Measurements from ENCODE around the gene TMEM107.
A peak's percentile ranks its signal among the peaks of the same experiment; 100 is the strongest.

Gene TMEM107

DNA sequence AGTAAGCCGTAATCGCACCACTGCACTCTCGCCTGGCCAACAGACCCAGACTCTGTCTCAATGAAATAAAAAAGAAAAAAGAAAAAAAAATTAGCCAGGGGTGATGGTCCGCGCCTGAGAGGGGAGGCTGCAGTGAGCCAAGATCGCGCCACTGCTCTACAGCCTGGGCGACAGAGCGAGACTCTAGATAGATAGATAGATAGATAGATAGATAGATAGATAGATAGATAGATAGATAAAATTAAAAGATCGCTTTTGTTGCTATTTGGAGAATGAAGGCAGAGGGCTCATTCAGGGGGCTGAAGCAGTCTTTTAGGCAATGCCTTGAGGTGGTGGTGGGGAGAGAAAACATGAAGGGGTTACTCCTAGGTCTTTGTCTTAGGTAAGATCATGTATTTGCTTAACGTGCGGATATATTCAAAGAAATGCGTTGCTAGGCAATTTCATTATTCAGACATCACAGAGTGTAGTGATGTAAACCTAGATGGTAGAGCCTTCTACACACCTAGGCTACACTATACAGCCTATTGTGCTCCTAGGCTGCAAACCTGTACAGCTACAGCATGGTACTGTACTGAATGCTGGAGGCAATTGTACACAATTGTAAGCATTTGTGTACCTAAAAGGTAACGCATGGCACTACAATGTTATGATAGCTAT is 47.9 kb downstream of the TMEM107 start:
- no peak for DNase-seq

DNA sequence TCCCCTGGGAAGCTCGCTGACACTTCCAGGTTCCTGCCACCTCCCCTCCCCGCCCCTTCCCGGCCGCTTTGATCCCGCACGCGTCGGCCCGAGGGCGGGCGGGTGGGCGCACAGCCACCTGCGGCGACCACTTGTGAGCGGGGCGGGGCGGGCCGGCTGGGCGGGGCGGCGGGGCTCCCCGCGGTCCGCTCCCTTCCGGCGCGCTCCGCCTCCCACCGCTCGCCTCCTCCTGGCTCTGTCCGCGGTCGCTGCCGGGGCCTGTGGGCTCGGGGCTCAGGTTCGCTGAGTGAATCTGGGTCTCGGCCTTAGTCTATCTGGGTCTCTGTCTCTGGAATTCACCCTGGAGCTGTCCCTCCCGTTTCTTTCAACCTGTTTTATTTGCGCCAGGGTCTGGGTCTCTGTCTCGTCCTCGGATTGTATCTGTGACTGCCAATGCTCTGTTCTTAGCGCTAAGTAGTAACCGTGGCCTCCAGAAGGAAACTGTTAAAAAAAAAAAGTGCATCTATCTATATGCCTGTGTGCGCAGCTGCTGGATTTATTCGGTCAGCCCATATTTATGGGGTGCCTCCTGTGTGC is 49.6 kb downstream of the TMEM107 start:
- peak; percentile 60 for DNase-seq

DNA sequence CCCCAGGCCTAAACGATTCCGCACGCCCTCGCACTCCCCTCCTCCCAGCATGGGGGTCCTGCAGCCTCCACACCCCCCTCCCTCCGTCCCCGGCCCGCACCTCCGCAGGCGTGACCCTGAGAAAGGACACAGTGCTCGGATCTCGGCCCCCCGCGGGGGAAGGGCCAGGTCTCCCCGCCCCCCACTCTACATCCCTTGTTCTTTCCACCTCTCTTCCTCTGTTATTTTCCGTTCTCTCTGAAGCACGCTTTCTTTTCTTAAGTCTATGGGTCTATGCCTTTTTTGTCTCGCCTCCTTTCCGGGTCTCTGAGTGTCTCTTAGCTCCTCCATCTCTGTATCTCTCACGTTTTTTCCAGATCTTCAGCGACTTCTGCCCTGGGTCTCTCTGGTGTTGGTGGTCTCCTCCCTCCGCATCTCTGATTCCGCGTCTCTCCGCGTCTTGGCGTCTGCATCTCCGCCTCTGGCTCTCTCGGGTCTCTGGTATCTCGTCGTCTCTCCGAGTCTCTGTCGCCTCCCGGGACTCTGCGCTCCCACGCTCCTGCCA is 50.2 kb downstream of the TMEM107 start:
- DNase-seq: peak; percentile 16

DNA sequence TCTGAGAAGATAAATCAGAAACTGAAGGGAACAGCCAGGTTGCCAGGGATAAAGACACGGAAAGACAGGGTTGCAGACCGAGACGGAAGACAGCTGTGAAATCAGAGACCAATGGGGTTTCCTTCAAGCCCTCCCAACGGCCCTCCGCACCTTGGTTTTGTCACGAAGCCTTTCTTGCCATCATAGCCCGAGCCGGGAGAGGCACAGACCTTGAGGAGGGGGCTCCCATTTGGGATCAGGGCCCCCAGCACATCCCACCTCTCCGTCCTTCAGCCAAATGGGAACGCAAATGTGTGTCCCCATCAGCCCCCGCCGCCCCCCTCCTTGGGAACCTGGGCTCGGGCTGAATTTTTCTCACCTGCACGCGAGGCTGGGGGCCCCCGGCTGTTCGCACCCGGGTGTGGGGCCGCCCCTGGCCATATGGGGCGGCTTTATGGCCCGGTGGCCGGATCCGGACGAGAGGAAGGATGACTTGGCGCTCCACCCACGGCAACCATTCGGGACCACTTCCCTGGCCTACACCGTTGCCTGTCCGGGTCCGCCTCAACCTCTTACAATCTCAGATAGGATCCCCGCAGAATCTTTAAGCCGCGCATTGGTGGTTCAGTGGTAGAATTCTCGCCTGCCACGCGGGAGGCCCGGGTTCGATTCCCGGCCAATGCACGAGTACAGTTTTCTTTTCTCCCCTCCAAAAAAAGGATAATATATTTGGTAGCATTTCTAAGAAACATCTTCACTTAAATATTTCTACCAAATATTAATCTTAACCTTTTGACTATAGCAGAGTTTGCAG is 50.8 kb downstream of the TMEM107 start:
- peak; percentile 91 for DNase-seq

DNA sequence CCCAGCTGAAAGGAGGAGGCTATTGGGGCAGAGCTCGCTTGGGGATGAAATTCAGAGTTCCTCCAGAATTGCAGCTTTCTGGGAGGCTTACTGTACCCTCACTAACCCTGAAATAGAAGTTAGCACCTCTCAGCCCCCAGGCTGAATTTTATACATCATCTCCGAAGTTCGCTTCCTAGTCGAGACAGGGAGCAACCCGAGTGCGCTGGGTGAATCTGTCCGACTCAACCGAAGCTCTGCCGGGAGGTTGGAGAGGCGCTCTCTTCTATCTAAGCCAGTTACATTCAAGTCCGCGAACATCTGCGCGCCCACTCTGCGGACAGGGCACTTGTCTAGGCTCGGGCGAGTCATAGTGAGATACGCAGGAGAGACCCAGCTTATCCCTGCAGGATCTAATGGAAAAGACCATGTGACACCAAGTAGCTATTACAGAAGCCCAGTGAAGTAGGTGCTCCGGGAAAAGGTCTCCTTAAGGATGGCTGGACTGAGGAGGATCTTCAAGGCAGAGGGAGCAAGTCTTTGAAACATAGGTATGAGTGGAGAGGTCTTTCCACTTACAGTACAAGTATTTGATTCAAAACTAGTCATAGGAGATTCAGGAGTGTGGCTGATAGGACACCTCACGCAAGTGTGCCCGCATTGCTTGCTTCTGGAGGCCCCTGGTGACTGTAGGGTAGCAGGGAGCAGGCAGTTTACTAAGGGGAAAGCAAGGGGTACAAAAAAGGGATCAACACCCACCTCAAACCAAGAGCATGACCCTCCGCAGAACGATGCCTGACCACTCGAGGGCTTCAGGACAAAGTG is 51.6 kb downstream of the TMEM107 start:
- peak; percentile 20 for DNase-seq

DNA sequence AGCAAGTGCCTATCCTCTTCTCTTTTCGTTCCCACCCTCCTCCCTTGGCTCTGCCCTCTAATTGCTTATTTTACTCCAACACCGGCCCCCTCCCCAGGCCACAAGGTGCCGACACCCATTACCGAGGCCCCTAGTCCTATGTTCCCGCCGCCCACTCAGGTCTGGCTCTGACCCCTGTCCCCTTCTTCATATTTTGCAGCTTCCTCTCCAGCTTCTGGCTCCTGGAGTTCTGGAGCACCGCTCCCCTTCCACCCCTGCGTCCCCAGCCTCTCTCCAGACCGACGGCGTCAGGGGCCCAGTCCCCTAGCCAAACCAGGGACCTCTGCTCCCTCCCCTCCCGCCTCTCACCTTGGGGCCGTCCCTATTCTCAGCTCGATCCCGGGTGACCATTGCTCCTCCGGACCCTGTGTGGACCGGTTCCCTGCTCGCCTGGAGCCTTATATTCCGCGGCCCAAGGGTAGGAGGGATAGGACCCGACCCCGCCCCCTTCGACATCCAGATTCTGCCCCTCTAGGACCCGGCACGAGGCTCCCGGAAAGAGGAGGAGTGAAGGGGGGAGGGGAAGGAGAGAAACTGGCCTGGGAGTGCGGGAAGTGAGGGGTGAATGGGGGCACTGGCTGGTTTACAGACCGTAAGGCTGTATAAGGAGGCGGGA is 52.4 kb downstream of the TMEM107 start, which contains the start of gene HES7:
Gene HES7 (minus strand): TSS at position 412 of the 655 bp plus-strand sequence. CDS start 22 bp downstream, at position 390.
- DNase-seq: no peak

DNA sequence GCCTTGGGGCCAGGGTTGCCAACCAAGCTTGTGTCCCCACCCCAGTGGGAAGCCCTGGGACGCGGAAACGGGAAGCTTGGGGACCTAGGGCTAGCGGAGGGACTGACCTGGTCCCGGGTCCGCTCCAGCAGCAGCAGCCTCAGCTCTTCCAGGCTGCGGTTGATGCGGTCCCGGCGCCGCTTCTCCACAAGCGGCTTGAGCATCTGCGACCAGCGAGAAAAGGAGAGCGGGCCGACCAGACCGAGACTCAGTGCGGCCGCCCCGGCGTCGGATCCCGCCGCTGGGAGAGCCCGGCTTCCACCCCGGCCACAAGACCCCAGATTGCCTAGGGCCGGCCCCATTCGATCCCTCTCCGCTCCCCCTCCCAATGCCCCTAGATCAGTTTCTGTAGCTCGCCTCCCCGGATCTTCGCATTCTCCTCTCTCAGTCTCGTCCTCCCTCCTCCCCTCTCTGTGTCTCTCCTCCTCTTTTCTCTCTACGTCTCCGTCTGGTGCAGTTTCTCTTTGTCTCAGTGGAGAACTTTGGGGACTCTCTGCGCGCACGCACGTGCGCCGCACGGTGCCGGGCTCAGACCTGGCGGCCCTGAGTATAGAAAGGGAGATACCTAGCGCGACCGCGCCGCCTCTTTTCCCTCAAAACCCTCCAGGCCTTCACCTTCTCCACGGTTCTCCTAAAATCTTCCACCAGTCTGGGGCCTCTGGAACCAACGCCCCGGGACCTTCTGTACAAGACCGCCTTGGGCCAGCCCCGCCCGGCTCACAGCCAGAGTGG is 53.1 kb downstream of the TMEM107 start:
- DNase-seq: no peak
